ENCODE data around the gene MAP3K14. TPM values are rescaled to one million over a fixed set of nuclear protein-coding genes. Genes with fewer than 3 reads are reported as not detected.

Gene MAP3K14
- total and polyA plus RNA-seq, 7 donors = 12.4 to 53.5 (median 24.6) TPM

DNA sequence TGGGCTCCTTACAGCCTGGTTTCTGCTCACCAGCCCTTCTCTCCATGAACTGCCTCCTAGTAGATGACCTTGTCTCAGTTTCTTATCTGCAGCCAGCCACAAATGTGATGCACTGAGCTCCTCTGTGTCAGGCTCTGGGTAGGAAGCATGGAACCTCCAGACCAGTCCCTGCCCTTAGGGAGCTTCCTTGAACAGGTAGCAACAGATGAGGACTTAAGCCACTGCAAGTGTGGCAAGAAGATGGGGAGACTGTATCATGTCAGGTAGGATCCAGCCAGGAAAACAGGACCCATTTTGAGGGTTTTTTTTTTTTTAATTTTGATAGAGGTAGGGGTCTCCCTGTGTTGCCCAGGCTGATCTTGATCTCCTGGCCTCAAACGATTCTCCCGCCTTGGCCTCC is 5.3 kb upstream of the MAP3K14 start:
- Histone ChIP-seq H3K27ac (no peak overlapping the region), H3K4me1 (peaks cover 10% of the 10 kb centered on the region), H3K36me3 (ENCODE audit: insufficient read depth in 1 of 2, low read depth in 1 of 2) (no peaks in the 10 kb centered on the region), H3K9me3 (no peaks in the 10 kb centered on the region), H3K4me3 (no peak overlapping the region), H3K27me3 (ENCODE audit: insufficient read depth in 3 of 3, low read length in 2 of 3) (no peaks in the 10 kb centered on the region)
- DNase-seq = no peak
- TF ChIP-seq, protein P1, sequence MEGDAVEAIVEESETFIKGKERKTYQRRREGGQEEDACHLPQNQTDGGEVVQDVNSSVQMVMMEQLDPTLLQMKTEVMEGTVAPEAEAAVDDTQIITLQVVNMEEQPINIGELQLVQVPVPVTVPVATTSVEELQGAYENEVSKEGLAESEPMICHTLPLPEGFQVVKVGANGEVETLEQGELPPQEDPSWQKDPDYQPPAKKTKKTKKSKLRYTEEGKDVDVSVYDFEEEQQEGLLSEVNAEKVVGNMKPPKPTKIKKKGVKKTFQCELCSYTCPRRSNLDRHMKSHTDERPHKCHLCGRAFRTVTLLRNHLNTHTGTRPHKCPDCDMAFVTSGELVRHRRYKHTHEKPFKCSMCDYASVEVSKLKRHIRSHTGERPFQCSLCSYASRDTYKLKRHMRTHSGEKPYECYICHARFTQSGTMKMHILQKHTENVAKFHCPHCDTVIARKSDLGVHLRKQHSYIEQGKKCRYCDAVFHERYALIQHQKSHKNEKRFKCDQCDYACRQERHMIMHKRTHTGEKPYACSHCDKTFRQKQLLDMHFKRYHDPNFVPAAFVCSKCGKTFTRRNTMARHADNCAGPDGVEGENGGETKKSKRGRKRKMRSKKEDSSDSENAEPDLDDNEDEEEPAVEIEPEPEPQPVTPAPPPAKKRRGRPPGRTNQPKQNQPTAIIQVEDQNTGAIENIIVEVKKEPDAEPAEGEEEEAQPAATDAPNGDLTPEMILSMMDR (IDR thresholded peaks at IDR 0.05) = no peak
- no peak for ATAC-seq
- WGBS, 3 donors = 95 to 100% (median 97%) methylated on average over 2 of the region's 2 CpGs
- intact Hi-C loops (cut with DNase I) = no loop called here

DNA sequence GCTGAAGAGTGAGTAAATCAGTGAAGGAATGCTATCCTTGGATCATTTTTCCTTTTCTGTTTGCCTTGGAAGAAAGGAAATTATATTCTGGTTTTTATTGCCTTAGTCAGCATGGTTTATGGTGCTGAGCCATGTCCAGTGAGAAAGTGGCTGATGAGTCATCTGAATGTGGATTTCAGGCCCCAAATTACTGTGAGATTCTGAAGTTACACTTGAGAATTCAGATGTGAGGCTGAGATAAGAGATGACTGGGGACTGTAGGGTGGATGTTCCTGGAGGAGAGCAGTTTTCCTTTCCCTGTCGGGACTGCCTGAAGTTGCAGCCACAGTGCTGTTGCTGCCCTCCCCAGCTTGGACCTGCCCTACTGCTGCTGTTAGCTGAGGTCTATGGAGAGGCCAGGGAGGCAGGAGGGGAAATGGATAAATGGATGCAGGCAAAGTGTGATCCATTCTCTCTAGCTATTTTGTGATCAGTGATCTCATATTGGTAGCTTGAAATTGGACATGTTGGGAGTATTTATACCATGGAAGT is 4.2 kb upstream of the MAP3K14 start:
- intact Hi-C loops (cut with DNase I) = no loop called here
- H3K9me3 ChIP-seq = no peaks in the 10 kb centered on the region
- H3K27ac ChIP-seq = no peak overlapping the region
- 28 to 45% (median 42%) methylated on average over 1 of the region's 1 CpG for WGBS, 3 donors
- no peak for ATAC-seq
- no peak overlapping the region for H3K4me3 ChIP-seq
- no peaks in the 10 kb centered on the region for H3K27me3 ChIP-seq (ENCODE audit: insufficient read depth in 3 of 3, low read length in 2 of 3)
- TF ChIP-seq, protein P1 (IDR thresholded peaks at IDR 0.05) = no peak
- H3K36me3 ChIP-seq (ENCODE audit: insufficient read depth in 1 of 2, low read depth in 1 of 2) = no peaks in the 10 kb centered on the region
- no peak for DNase-seq
- H3K4me1 ChIP-seq = peaks cover 10% of the 10 kb centered on the region

DNA sequence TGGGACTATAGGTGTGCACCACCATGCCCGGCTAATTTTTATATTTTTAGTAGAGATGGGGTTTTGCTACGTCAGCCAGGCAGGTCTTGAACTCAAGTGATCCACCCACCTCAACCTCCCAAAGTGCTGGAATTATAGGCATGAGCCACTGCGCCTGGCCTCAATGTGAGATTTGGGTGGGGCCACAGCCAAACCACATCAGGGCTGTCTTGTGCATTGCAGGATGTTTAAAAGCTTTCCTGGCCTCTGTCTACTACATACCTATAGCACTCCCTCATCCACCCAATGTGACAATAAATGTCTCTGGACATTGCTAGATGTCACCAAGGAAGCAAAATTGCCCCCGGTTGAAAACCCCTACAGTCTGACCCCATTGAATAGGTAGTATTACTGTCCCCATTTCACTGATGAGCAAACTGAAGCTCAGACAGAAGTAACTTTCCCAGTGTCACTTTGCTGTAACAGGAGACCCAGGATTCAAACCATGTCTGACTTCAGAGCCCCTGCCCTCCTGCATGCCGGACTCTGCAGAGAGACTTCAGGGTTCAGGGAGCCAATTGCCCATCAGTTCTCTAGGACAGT is 3.6 kb upstream of the MAP3K14 start:
- no peak for ATAC-seq
- no peak for DNase-seq
- Histone ChIP-seq H3K27me3 (ENCODE audit: insufficient read depth in 3 of 3, low read length in 2 of 3) (no peaks in the 10 kb centered on the region), H3K27ac (no peak overlapping the region), H3K4me3 (no peak overlapping the region), H3K36me3 (ENCODE audit: insufficient read depth in 1 of 2, low read depth in 1 of 2) (no peaks in the 10 kb centered on the region), H3K4me1 (peaks cover 12% of the 10 kb centered on the region), H3K9me3 (no peaks in the 10 kb centered on the region)
- intact Hi-C loops (cut with DNase I) = no loop called here
- 89 to 90% (median 90%) methylated on average over 5 of the region's 5 CpGs for WGBS, 3 donors
- TF ChIP-seq, protein P1 (IDR thresholded peaks at IDR 0.05) = no peak

DNA sequence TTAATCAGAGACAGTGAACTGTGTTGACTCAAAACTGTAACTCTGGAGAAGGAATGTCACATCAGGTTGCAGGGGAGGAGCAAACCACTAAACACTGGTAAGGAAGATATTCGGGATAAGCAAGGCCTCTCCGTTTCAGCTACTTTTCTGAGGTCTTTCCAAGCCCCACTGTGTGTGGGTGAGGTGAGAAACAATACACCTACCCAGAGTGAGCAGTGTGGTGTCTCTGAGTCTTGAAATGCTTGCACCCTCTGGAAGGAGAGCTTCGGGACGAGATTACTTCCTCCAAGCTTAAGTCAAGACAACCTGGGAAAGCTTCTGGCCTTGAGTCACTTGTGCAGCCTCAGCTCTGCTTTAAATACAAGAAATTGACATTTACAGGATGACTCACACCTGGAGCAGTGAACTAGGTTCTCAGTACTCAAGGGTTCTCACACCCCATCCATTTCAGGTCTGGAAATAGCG is 2.5 kb upstream of the MAP3K14 start:
- ATAC-seq = no peak
- Histone ChIP-seq H3K9me3 (no peaks in the 10 kb centered on the region), H3K4me3 (no peak overlapping the region), H3K27me3 (ENCODE audit: insufficient read depth in 3 of 3, low read length in 2 of 3) (no peaks in the 10 kb centered on the region), H3K27ac (no peak overlapping the region), H3K36me3 (ENCODE audit: insufficient read depth in 1 of 2, low read depth in 1 of 2) (no peaks in the 10 kb centered on the region), H3K4me1 (peaks cover 24% of the 10 kb centered on the region)
- DNase-seq = no peak
- WGBS, 3 donors = 92 to 93% (median 93%) methylated on average over 5 of the region's 5 CpGs
- intact Hi-C loops (cut with DNase I) = loop anchor here in 1 of 2 donors (5.0 to 10.0 kb wide), 3 partner anchors 37 to 63 kb away; partner anchors contain the start of gene SPATA32
- TF ChIP-seq, protein P1 (IDR thresholded peaks at IDR 0.05) = no peak
